Inflammatory macrophage treated with lipopolysaccharide for 4 hours (primary cell): ENCODE results near the gene BMPER.
"Not testable (repeated sequence)": the region's sequence is repeated elsewhere in the genome, so short reads cannot be mapped to it uniquely, and the experiment has no call there.

Experiments used
- DNase-seq: peaks from one replicate; pipeline ENCODE4 v3.0.0-alpha.2; 2020

BMPER gene

GRCh38 chr7:34153656-34154270, 248.4 kb downstream of the BMPER start:
- DNase-seq = no peak

GRCh38 chr7:34155220-34155908, 250.0 kb downstream of the BMPER start:
- DNase-seq = no peak

DNA sequence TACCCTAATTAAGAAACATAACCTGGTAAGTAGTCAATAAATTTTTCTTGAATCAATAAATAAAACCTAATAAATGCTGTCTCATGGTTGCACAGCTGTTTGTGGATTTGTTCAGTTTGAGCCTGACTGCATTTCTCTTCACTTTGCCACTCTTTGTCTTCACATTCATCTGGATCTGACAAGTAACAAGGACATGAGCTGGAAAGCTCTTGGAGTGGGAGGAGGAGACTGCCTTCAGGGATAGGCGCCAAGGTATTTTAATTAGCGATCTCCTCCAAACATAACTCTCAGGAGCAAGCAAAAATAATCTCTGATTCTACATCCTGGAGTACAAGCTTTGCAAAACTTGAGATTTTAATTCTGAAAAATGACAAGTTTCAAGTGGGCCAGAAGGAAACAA, 251.0 kb downstream of the BMPER start:
- DNase-seq = no peak

GRCh38 chr7:34157137-34157536, 251.8 kb downstream of the BMPER start:
- no peak for DNase-seq

DNA sequence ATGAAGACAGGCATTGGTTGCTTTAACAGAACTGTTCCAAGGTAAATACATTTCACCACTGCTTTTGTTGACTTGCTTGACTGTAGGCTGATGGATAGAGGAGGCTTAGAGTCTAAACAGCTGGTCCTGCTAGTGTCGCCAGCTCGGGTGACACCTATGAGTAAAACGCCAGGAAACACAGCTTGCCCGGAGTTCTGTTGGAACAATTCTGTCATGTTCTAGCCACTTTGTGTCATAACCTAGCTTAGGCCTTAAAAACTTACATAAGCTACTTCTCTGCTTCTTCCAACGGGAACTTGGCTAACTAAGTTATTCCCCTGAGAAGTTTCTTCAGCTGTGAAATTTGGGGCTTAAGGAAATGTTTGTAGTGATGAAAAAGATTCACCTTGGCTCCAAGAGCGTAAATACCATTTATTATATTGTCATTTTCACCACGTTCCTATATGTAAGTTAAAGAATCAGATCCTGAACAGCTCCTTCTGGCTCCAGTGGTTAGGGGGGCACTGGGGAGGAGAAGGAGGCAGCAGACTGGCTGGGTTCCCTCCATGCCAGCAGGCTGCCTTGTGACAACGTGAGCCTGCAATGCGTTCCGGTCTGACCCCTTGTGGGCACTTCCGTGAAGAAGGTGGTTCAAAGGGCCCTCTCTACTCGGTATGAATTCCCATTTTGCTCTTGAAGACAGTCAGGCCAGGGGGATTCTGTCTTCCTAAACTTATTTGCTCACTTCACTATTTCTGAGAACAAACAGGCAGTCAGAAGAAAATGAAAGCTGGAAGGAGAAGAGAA, 253.2 kb downstream of the BMPER start:
- DNase-seq = no peak

DNA sequence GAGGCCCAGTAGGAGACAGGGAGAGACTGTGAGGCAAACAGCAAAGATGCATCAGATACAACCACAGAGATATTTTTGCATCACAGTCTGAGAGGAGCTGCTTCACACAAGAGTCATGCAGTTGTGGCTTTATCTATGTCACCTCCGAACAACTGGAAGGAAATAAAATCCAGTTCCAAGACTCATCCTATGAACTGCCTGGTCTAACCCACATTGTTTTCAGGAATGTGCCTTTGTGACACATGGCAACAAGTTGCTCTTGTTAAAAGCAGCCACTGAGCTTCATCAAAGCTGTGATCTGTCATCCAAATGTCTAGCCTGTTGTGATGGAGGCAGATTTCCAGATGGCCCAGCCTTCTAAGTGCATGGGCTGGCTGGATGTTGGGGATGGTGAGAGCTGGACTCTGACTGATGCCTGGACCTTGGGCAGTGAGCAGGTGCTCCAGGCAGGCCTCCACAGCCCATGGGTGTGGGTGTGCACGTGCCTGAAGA, 255.0 kb downstream of the BMPER start:
- DNase-seq = no peak

DNA sequence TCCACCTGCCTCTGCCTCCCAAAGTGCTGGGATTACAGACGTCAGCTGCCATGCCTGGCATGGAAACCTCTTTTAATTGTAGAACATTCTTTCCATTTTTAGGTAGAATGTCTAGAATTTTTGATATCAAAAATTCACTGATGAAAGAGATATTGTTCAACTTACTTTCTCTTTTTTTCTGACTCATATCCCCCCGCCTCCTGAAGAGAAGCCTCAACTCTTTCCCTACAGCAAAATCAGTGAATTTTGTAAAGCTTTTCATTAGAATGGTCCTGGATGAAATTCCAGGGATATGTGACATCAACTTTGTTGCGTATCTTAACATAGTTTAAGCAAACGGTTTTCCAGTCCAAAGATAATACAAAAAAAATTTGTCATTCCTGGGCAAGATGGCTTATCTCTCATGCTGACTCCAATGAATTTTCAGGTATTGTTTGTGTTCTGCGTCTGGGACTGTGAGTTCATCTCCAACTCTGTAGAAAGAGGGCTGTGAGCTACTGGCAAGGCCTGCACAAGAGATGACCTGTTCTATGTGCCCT, 256.8 kb downstream of the BMPER start:
- DNase-seq = no peak

DNA sequence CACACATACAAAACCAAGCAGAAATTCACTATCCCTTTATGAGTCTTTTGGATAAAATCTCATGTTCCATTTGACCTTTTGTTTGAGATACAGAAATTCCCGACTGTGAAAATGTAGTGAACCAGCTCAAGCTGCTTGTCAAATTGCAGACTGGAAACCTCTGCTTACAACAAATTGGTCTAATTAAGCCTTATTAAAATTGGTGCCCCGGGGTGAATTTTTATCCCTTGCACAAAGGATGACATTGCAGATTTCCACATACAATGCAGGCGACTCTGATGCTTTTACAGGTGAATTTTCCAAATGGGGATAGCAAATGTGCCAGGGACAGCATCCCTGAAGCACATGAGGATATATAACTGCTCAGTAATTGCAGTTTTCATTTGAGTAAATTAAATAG, 257.3 kb downstream of the BMPER start:
- DNase-seq = no peak

- no peak for DNase-seq
Measured at GRCh38 chr7:34163956-34164355, 258.6 kb downstream of the BMPER start.

DNA sequence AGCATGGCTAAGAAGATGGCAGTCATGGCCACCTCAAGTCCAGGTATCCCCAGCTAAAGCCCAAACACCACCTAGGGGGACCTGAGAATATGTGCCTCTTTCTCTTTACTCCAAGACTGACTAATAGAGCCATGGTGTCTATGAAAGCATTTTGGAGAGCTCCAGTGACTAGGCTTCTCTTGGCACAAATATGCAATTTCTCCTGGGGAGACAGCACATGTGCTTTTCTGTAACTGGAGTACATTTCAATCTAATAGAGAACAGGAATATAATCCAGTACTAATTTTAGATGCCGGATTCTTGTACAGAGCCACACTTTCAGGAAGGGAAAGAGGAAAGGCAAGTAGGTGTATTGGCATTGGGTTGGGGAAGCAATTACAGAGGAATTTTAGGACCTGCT, 260.1 kb downstream of the BMPER start:
- DNase-seq = no peak

DNA sequence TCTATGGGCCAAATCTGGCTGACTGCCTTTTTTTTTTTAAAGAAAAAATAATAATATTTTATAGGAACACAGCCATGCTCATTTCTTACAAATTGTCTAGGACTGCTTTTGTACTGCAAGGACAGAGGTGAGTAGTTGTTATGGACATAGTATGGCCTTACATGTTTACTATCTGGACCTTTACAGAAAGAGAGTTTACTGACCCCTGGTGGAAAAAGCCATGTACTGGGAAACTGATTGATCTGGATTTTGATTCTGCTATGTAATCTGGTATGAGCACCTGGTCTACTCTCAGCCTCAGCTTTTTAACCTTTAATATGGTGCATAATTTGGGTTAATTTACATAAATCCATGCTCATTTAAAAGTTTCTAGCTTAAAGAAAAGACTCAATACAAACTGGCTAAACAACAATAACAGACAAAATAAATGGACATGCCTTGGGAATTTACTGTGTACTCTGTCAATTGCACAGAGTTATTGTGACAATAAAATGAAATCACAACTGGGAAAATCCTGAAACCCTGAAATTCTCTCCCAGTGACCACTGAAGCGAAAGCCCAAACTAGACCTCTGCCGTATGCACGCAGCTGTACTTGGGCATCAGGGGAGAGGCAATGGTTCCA, 260.7 kb downstream of the BMPER start:
- no peak for DNase-seq

GRCh38 chr7:34168013-34168412, 262.7 kb downstream of the BMPER start:
- DNase-seq = no peak

DNA sequence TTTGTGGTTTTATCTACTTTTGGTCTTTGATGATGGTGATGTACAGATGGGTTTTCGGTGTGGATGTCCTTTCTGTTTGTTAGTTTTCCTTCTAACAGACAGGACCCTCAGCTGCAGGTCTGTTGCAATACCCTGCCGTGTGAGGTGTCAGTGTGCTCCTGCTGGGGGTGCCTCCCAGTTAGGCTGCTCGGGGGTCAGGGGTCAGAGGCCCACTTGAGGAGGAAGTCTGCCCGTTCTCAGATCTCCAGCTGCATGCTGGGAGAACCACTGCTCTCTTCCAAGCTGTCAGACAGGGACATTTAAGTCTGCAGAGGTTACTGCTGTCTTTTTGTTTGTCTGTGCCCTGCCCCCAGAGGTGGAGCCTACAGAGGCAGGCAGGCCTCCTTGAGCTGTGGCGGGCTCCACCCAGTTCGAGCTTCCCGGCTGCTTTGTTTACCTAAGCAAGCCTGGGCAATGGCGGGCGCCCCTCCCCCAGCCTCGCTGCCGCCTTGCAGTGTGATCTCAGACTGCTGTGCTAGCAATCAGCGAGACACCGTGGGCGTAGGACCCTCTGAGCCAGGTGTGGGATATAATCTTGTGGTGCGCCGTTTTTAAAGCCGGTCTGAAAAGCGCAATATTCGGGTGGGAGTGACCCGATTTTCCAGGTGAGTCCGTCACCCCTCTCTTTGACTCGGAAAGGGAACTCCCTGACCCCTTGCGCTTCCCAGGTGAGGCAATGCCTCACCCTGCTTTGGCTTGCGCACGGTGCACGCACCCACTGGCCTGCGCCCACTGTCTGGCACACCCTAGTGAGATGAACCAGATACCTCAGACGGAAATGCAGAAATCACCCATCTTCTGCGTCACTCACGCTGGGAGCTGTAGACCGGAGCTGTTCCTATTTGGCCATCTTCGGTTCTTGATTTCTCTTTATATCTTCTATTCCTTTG, 269.6 kb downstream of the BMPER start:
- not testable (repeated sequence) for DNase-seq

- DNase-seq = no peak
Measured at GRCh38 chr7:34175837-34176236, 270.5 kb downstream of the BMPER start.

DNA sequence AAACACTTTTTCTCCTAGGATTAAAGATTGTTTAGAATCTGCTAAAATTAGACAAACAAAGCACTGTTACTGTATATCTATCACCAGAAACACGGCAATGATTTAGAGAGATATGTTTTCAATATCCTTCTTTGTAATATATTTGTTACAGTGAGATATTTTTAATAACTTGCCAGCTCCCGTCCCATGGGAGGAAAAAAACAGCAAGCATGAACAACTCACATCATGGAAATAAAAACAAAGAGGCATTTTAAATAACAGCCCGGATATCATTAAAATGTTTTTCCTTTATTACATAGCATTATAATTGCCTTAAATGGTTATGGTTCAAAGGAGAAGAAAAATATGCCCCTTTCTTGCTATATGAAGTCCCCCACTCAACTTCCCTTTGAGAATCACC, 272.1 kb downstream of the BMPER start:
- no peak for DNase-seq

DNA sequence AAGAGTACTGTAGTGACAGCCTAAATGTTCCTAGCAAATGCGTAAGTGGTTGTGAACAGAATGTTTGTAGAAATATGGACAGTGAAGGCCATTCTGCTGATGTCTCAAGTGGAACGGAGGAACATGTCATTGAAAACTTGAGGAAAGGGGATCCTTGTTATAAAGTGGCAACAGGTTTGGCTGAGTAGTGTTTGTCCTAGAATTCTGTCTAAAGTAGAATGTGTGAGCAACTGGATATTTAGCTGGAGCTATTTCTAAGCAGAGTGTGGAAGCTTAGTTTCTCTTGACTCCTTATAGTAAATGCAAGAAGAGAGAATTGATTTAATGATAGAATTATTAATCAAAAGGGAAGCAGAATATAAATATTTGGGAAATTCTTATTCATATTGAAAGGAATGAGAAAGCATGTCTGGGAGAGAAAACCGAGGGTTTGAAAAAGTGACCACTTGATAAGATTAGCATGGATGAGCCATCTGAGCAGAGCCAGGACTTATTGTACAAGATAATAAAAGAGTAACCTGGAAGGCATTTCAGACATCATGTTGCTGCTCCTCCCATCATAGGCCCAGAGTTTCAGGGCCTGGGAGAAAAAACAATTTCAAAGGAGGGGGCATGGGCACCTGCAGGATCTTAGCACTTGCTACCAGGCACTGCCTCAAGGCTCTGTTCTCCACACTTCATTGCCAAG, 276.1 kb downstream of the BMPER start:
- DNase-seq = no peak

DNA sequence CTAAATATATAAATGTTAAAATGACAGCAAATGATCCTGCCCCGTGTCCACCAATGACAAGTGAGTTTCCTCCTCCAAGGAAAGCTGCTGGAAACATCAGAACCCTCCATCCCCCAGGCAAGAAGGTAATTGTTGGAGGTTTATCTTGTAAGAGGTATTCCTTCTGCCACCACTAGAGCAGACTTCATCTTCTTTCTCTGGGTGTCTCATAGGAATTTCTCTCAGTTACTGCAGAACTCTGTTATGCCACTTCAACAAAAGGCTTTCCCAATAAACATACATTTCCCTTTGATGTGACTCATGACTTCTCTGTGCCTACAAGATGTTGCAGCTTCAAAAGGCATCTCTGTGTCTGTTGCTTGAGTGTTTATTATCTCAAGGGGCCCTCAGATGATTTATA, 279.1 kb downstream of the BMPER start:
- no peak for DNase-seq

DNA sequence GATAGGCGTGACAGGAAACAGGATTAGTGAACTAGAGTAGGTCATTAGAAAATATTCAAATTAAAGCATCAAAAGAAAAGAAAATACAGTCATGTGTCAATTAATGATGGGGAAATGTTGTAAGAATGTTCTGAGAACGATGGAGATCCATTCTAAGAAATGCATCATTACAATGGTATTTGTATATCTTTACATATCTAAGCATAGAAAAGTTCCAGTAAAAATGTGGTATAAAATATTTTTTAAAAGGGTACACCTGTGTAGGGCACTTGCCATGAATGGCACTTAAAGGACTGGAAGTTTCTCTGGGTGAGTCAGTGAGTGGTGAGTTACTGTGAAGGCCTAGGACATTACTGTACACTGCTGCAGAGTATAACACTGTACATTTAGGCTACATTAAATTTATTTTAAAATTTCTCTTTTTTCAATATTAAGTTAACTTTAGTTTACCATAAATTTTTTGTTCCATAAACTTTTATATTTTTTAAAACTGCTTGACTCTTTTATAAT, 282.5 kb downstream of the BMPER start:
- no peak for DNase-seq

DNA sequence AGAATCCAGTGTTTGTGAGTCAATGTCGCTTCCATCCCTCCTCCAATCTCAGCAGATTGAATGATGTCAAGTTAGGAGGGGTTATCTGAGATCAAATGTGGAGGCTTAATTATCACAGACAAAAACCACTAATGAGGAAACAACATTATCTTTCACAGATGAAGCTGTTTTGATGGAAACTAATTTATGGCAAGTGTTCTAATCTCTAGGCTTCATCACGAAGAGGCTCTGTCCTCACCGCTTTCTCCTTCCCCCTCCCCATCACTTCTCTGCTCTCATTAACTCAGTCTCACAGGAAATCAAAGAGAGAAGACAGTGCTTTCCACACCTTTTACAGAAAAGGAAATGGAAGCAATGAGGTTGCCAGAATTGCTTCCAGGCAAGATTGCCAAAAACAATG, 283.7 kb downstream of the BMPER start:
- no peak for DNase-seq

GRCh38 chr7:34190299-34190698, 285.0 kb downstream of the BMPER start:
- DNase-seq = no peak

DNA sequence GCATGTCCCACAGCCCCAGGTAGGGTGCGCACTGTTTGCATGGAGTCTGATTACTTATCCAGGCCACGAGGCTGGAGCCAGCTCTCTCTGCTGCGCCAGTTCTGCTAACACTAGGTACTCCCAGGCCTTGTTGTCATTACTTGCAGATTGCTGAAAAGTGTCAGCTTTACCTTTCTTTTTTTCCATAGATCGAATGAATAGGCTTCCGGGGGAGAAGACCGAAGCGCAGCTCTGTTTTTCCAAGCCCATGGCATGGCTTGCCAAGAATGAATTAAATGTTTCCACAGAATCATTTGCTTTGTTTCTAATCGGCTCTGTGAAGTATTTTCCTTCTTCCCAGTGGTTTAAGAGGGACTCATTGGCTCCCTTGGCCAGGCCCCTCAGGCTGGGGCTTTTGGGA, 285.8 kb downstream of the BMPER start:
- DNase-seq = no peak
